HepG2 (cell line): ENCODE data around the gene HSP90AB1. TPM values are rescaled to one million over a fixed set of nuclear protein-coding genes. Genes with fewer than 3 reads are reported as not detected.
A peak's percentile ranks its signal among the peaks of the same experiment; 100 is the strongest.

Source experiments
- ERF ChIP-seq: IDR thresholded peaks from 2 replicates; pipeline ENCODE4 v1.6.1; 2018; ENCODE audit warnings: missing biosample characterization, missing genetic modification reagents
- ESRRA ChIP-seq: sonication (generic); formaldehyde crosslinking; IDR thresholded peaks from 2 replicates; pipeline ENCODE4 v1.5.1; 2020; ENCODE audit warnings: mild to moderate bottlenecking, low read depth, missing genetic modification reagents
- GATAD1 ChIP-seq: IDR thresholded peaks from 2 replicates; pipeline ENCODE4 v1.6.1; 2016; ENCODE audit warnings: missing genetic modification reagents, missing compliant biosample characterization
- KDM2A ChIP-seq: sonication (generic); formaldehyde crosslinking; IDR thresholded peaks from 2 replicates; pipeline ENCODE4 v1.4.0; 2020; ENCODE audit warnings: low read depth, missing genetic modification reagents, borderline replicate concordance
- KLF6 ChIP-seq: IDR thresholded peaks from 2 replicates; pipeline ENCODE4 v1.8.0; 2016; ENCODE audit warnings: missing biosample characterization, missing genetic modification reagents
- NFE2L1 ChIP-seq: sonication (generic); formaldehyde crosslinking; IDR thresholded peaks from 2 replicates; pipeline ENCODE4 v1.4.0; 2020; ENCODE audit warnings: missing genetic modification reagents, mild to moderate bottlenecking, borderline replicate concordance
- RAD51 ChIP-seq: fragments of 450-650 bp; IDR thresholded peaks from 2 replicates; pipeline ENCODE4 v1.6.1; 2016; ENCODE audit warnings: borderline replicate concordance
- SALL2 ChIP-seq: sonication (generic); formaldehyde crosslinking; IDR thresholded peaks from 2 replicates; pipeline ENCODE4 v1.8.1; 2023; ENCODE audit warnings: mild to moderate bottlenecking, missing genetic modification reagents, inconsistent platforms
- ZNF124 ChIP-seq: sonication (generic); formaldehyde crosslinking; IDR thresholded peaks from 2 replicates; pipeline ENCODE4 v1.4.0; 2020; ENCODE audit warnings: missing genetic modification reagents
- ZNF383 ChIP-seq: sonication (generic); formaldehyde crosslinking; IDR thresholded peaks from 2 replicates; pipeline ENCODE4 v1.4.0; 2020; ENCODE audit warnings: missing genetic modification reagents, mild to moderate bottlenecking, borderline replicate concordance
- ZNF709 ChIP-seq: sonication (generic); formaldehyde crosslinking; IDR thresholded peaks from 2 replicates; pipeline ENCODE4 v1.5.0; 2020; ENCODE audit warnings: mild to moderate bottlenecking, missing genetic modification reagents
- ZNF746 ChIP-seq: sonication (generic); formaldehyde crosslinking; IDR thresholded peaks from 2 replicates; pipeline ENCODE4 v1.8.0; 2022; ENCODE audit warnings: mild to moderate bottlenecking, missing genetic modification reagents
- ZNF782 ChIP-seq: sonication (generic); formaldehyde crosslinking; IDR thresholded peaks from 2 replicates; pipeline ENCODE4 v1.4.0; 2020; ENCODE audit warnings: missing genetic modification reagents, mild to moderate bottlenecking, borderline replicate concordance
- polyA plus RNA-seq, 8 experiments: library from polyadenylated mRNA; depleted of rRNA in 3 of 8; stranded (reverse) in 7 of 8; unstranded in 1 of 8; fragments of >200 nt; fragmentation: Illumina TruSeq in 4 of 8; extraction: Trizol in 4 of 8; gene quantifications; 2 replicates each; pipeline versions ENCODE4 v1.2.1 to v1.2.3, GENCODE V29; 2011 to 2016; ENCODE audit warnings: low read depth in 4 of 8, missing spikeins in 1 of 8, mixed read lengths in 1 of 8; ENCODE audit not compliant: insufficient read depth in 1 of 8
- total RNA-seq, 5 experiments: library from RNA; depleted of rRNA; stranded (reverse); fragments of >200 nt; fragmentation: Illumina TruSeq; extraction: Trizol; gene quantifications; 2 replicates each; pipeline ENCODE4 v1.2.3, GENCODE V29; 2016; ENCODE audit warnings: low read depth in 1 of 5
- TF ChIP-seq, protein P1 (sequence below): sonication (generic); formaldehyde crosslinking; IDR thresholded peaks from 2 replicates; pipeline ENCODE4 v1.8.1; 2023; ENCODE audit warnings: mild to moderate bottlenecking, missing genetic modification reagents
- TF ChIP-seq, protein P2 (sequence below): sonication (generic); formaldehyde crosslinking; IDR thresholded peaks from 2 replicates; pipeline ENCODE4 v1.4.0; 2020; ENCODE audit warnings: mild to moderate bottlenecking, missing genetic modification reagents
- TF ChIP-seq, protein P3 (sequence below): sonication (generic); formaldehyde crosslinking; IDR thresholded peaks from 2 replicates; pipeline ENCODE4 v1.8.0; 2022; ENCODE audit warnings: mild to moderate bottlenecking, missing genetic modification reagents; ENCODE audit not compliant: insufficient replicate concordance
- TF ChIP-seq, protein P4 (sequence below): sonication (generic); formaldehyde crosslinking; IDR thresholded peaks from 2 replicates; pipeline ENCODE4 v1.9.0; 2021; ENCODE audit warnings: missing genetic modification reagents, borderline replicate concordance

HSP90AB1 gene
- total and polyA plus RNA-seq, 2 of the 13 experiments (the other 11 are each of a cell fraction or from before 2014, with no cell fraction given): 1,325 to 1,472 TPM

DNA sequence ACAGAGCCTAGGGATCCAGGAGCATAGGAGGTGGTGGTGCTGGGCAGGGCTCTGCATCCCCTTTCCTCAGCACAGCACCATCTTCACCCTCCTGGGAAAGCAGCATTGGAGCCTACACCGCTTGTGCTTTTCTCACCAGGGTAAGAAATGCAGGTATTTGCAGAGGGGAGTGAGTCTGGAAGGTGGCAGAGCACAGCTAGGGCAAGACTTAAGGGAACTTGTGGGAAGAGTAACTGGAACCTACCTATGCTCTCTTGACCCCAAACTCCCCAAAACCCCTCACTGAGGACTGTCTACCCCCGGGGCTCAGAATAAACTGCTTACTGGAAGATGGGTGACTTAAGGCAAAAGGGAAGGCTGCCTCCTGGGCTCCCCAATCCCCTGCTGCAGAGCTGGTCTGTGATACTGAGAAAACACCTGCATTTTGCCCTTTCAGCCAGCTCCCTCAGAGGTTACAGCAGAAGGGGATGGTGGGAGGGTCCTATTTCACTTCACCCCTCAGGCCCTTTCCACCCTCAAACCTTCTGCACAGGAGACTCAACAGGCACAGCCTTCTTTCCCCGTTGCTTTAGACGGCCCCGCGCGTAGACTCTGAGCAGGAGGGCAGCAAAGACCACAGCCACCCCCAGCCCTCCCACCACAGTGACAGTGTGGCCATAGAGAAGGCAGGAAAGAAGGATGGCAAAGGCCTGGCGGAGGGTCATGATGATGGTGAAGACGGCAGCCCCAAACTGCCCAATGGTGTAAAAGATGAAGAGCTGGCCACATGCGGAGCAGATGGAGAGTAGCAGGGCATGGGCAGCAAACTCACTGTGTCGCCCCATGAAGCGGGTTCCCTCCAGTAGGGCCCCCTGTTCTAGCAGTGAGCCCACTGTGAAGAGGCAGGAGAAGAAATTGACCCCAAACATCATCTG is 7.5 kb downstream of the HSP90AB1 start (continued):
- TF ChIP-seq, protein P1, sequence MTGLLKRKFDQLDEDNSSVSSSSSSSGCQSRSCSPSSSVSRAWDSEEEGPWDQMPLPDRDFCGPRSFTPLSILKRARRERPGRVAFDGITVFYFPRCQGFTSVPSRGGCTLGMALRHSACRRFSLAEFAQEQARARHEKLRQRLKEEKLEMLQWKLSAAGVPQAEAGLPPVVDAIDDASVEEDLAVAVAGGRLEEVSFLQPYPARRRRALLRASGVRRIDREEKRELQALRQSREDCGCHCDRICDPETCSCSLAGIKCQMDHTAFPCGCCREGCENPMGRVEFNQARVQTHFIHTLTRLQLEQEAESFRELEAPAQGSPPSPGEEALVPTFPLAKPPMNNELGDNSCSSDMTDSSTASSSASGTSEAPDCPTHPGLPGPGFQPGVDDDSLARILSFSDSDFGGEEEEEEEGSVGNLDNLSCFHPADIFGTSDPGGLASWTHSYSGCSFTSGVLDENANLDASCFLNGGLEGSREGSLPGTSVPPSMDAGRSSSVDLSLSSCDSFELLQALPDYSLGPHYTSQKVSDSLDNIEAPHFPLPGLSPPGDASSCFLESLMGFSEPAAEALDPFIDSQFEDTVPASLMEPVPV: peak; percentile 59; the same call in 1 of the 2 replicates
- TF ChIP-seq ERF (CRISPR knock-in tag) (no peak), RAD51 (no peak), ZNF124 (CRISPR knock-in tag) (no peak), KDM2A (CRISPR knock-in tag) (no peak), KLF6 (CRISPR knock-in tag) (no peak), GATAD1 (CRISPR knock-in tag) (no peak), ESRRA (no peak), NFE2L1 (CRISPR knock-in tag) (no peak), ZNF782 (no peak), ZNF746 (CRISPR knock-in tag) (no peak), ZNF383 (CRISPR knock-in tag) (0 out of 2 replicates have a peak, but pooled peaks have one; percentile 62), ZNF709 (CRISPR knock-in tag) (no peak), SALL2 (CRISPR knock-in tag) (no peak; the same call in 1 of the 2 replicates)
- TF ChIP-seq, protein P2, sequence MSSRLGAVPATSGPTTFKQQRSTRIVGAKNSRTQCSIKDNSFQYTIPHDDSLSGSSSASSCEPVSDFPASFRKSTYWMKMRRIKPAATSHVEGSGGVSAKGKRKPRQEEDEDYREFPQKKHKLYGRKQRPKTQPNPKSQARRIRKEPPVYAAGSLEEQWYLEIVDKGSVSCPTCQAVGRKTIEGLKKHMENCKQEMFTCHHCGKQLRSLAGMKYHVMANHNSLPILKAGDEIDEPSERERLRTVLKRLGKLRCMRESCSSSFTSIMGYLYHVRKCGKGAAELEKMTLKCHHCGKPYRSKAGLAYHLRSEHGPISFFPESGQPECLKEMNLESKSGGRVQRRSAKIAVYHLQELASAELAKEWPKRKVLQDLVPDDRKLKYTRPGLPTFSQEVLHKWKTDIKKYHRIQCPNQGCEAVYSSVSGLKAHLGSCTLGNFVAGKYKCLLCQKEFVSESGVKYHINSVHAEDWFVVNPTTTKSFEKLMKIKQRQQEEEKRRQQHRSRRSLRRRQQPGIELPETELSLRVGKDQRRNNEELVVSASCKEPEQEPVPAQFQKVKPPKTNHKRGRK: no peak
- TF ChIP-seq, protein P3, sequence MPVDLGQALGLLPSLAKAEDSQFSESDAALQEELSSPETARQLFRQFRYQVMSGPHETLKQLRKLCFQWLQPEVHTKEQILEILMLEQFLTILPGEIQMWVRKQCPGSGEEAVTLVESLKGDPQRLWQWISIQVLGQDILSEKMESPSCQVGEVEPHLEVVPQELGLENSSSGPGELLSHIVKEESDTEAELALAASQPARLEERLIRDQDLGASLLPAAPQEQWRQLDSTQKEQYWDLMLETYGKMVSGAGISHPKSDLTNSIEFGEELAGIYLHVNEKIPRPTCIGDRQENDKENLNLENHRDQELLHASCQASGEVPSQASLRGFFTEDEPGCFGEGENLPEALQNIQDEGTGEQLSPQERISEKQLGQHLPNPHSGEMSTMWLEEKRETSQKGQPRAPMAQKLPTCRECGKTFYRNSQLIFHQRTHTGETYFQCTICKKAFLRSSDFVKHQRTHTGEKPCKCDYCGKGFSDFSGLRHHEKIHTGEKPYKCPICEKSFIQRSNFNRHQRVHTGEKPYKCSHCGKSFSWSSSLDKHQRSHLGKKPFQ: no peak
- TF ChIP-seq, protein P4, sequence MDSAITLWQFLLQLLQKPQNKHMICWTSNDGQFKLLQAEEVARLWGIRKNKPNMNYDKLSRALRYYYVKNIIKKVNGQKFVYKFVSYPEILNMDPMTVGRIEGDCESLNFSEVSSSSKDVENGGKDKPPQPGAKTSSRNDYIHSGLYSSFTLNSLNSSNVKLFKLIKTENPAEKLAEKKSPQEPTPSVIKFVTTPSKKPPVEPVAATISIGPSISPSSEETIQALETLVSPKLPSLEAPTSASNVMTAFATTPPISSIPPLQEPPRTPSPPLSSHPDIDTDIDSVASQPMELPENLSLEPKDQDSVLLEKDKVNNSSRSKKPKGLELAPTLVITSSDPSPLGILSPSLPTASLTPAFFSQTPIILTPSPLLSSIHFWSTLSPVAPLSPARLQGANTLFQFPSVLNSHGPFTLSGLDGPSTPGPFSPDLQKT: no peak
